ENCODE data around the gene FMO3. TPM values are rescaled to one million over a fixed set of nuclear protein-coding genes. Genes with fewer than 3 reads are reported as not detected.

The FMO3 gene
- total and polyA plus RNA-seq, 12 donors = 0.22 to 34.6 (median 12.9) TPM

GRCh38 chr1:171137580-171137979 lies 46.9 kb downstream of the FMO3 start:
- DNase-seq = no peak
- Histone ChIP-seq H3K9me3 (replicated peaks in 1 of 3) (peaks cover 0 to under 1% (median 0%) of the 10 kb centered on the region in 3 donors), H3K4me3 (no peak overlapping the region), H3K36me3 (replicated peaks in 1 of 2) (no peaks in the 10 kb centered on the region), H3K27me3 (no peaks in the 10 kb centered on the region), H3K27ac (no peak overlapping the region), H3K4me1 (replicated peaks in 1 of 2) (no peaks in the 10 kb centered on the region)
- 30 to 43% (median 35%) methylated on average over 2 of the region's 2 CpGs for WGBS, 4 donors
- TF ChIP-seq CTCF (IDR thresholded peaks at IDR 0.05) = no peak
- intact Hi-C loops (cut with DNase I) = no loop called here

DNA sequence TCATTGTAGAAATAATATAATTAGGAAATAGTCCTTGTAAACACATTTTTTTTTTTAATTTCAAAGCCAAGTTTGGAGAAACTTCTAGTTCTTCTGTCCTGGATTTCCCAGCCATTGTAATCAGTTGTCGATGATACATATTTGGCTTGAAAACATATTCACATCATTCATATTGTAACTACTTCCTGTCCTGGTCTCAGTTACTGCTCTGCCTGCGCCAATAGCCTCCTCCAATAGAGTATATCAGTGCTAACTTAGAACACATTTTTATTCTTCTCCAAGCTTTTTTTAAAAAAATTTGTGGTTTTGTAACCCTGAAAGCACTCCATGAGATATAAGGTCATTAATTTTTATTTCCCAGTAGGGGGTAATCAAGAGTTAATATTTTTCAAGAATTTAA lies 48.3 kb downstream of the FMO3 start:
- H3K9me3 ChIP-seq (replicated peaks in 1 of 3) = no peaks in the 10 kb centered on the region
- peaks cover 0 to 3% of the 10 kb centered on the region in 2 donors for H3K4me1 ChIP-seq (replicated peaks in 1 of 2)
- TF ChIP-seq CTCF (IDR thresholded peaks at IDR 0.05) = no peak
- TF ChIP-seq POLR2A (IDR thresholded peaks at IDR 0.05) = no peak
- peak overlapping the region in 1 of 5 donors; percentile 17 for H3K27ac ChIP-seq
- WGBS, 4 donors = 56 to 67% (median 60%) methylated on average over 2 of the region's 2 CpGs
- H3K4me3 ChIP-seq = no peak overlapping the region
- DNase-seq = no peak
- intact Hi-C loops (cut with DNase I) = no loop called here
- no peaks in the 10 kb centered on the region for H3K36me3 ChIP-seq (replicated peaks in 1 of 2)
- no peaks in the 10 kb centered on the region for H3K27me3 ChIP-seq

DNA sequence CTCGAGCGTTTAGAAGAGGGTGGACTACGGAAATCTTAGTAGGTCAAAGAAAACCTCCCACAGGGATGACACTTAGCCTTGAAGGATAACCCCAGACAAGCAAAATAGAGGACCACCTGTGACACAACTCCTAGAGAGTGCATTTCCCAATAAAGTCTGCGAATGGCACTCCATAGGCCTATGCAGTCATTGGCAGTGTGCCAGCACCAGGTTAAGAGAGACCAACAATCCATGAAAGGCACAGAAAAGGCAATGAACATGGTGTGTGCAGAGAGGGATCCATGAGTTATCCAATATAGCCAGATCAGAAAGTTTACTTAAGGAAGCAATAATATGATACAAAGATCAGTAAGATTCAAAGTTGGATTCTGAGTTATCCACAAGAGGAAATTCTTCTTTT lies 49.2 kb downstream of the FMO3 start:
- DNase-seq = no peak
- H3K27me3 ChIP-seq = no peaks in the 10 kb centered on the region
- H3K4me1 ChIP-seq (replicated peaks in 1 of 2) = peaks cover 0 to 3% of the 10 kb centered on the region in 2 donors
- 75 to 92% (median 83%) methylated on average over 4 of the region's 4 CpGs for WGBS, 4 donors
- intact Hi-C loops (cut with DNase I) = no loop called here
- TF ChIP-seq CTCF (IDR thresholded peaks at IDR 0.05) (no peak), POLR2A (IDR thresholded peaks at IDR 0.05) (no peak)
- no peak overlapping the region for H3K4me3 ChIP-seq
- H3K36me3 ChIP-seq (replicated peaks in 1 of 2) = no peaks in the 10 kb centered on the region
- no peaks in the 10 kb centered on the region for H3K9me3 ChIP-seq (replicated peaks in 1 of 3)
- peak overlapping the region in 1 of 5 donors; percentile 51 for H3K27ac ChIP-seq

DNA sequence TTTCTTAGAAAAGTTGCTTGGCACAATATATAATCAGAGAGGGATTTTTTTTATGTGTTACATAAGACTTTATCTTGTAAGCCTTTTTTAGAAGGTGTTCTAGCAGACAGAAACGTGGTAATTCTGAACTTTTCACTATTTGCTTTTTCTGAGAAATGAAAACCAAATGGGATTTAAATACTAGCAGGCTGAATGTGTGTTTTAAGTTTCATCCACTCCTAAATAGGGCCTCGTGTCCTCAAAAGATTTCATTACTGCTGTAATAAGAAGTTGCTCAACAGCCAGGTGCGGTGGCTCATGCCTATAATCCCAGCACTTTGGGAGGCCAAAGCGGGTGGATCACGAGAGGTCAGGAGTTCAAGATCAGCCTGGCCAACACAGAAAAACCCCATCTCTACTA lies 49.7 kb downstream of the FMO3 start:
- intact Hi-C loops (cut with DNase I) = no loop called here
- Histone ChIP-seq H3K4me3 (no peak overlapping the region), H3K27me3 (no peaks in the 10 kb centered on the region), H3K4me1 (replicated peaks in 1 of 2) (peaks cover 0 to 3% of the 10 kb centered on the region in 2 donors), H3K9me3 (replicated peaks in 1 of 3) (no peaks in the 10 kb centered on the region), H3K36me3 (replicated peaks in 1 of 2) (no peaks in the 10 kb centered on the region), H3K27ac (peak overlapping the region in 2 of 5 donors; percentile 51 to 71)
- TF ChIP-seq POLR2A (IDR thresholded peaks at IDR 0.05) = no peak
- TF ChIP-seq CTCF (IDR thresholded peaks at IDR 0.05) = no peak
- DNase-seq = no peak
- WGBS, 4 donors = 65 to 80% (median 77%) methylated on average over 5 of the region's 5 CpGs

Data from adrenal gland (tissue), 12 donors.